ENCODE measurements around the gene BRWD1.

Gene BRWD1

GRCh38 chr21:39313571-39314142, at the start of gene BRWD1:
Gene BRWD1 (minus strand): TSS chr21:39313632. CDS start chr21:39313491, 141 bp downstream.
- no peak for FAIRE-seq
- DNase-seq (ENCODE audit: low spot score): peak; percentile 54

GRCh38 chr21:39362733-39363132, 49.3 kb upstream of the BRWD1 start:
- no peak for FAIRE-seq
- no peak for DNase-seq (ENCODE audit: low spot score)

GRCh38 chr21:39359382-39359781, 46.0 kb upstream of the BRWD1 start:
- DNase-seq (ENCODE audit: low spot score) (no peak), FAIRE-seq (no peak)

- DNase-seq (ENCODE audit: low spot score): no peak
- no peak for FAIRE-seq
These were observed 39.9 kb upstream of the BRWD1 start for GRCh38 chr21:39353295-39353694.

DNA sequence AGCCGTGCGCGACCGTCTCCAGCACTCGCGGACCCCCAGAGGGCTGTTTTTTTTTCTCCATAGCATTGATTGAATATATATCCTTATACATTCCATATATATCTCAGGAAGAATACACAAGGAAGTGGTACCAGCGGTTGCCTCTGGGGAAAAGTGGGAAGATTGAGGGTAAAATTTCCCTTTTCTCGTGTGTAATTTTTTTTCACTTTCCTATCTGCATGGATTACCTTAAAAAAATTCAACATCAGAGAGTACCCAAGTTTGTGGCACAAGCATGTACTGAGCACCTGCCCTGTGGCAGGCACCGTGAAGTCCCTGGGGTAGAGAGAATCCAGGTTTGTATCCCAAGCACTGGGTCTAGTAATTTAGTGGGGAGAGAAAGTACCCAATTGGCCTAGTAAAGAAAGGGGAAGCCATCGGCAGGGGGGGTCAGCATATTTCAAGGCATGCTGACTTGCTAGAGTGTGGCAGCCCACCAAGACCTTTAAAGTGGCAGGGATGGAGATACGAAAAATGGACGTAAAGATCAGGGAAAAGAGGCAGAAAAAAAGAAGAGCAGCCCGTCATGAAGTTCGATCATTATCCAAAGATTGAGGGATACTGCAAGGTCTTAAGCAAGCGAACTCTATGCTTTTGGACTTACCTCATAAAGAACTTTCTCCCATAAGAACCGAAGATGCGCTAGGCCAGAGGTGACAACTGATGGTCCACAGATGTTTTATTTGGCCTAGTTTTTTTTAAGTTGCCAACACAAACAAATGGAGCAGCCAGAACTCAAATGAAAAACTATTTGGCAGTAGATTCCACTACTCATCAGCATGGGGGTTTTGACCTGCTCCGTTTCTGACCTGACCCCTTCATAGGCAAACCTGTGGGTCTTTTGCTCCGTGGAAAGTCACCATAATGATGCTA, 36.9 kb upstream of the BRWD1 start:
- DNase-seq (ENCODE audit: low spot score) (no peak), FAIRE-seq (no peak)

DNA sequence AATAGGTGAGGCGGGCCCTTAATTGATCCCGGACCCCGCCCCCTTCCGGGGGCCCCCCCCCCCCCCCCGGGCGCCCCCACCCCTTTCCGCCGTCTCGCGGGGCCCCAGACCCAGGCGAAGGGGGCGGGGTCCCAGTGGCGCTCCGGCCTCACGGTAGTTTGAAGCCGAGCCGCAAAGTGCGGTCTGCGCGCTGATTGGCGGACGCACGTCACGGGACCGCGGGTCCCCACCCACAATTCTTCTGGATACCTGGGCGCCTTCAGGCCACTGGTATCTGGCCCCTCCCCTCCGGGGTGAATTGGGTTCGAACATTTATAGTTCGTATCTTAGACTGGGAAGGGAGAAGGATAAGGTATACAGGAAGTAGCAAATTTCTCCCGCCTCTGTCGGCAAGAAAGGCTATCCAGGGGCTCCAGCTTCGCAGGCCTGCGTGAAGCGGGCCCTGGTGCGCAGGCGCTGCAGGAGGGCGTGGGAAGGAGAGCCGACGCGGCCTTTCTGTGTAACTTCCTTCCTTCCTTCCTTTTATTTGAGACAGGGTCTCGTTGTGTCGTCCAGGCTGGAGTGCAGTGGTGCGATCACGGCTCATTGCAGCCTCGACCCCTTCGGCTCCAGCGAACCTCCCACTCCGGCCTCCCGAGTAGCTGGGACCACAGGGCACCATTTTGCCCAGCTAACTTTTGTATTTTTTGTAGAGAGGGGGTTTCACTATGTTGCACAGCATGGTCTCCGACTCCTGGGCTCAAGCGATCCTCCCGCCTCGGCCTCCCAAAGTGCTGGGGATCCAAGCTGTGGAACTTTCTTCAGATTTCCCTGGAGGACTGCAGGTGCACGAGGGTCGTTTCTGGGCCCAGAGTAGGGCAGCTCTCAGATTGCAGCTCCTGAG, 36.0 kb upstream of the BRWD1 start:
- peak; percentile 59 for FAIRE-seq
- DNase-seq (ENCODE audit: low spot score): peak; percentile 92

DNA sequence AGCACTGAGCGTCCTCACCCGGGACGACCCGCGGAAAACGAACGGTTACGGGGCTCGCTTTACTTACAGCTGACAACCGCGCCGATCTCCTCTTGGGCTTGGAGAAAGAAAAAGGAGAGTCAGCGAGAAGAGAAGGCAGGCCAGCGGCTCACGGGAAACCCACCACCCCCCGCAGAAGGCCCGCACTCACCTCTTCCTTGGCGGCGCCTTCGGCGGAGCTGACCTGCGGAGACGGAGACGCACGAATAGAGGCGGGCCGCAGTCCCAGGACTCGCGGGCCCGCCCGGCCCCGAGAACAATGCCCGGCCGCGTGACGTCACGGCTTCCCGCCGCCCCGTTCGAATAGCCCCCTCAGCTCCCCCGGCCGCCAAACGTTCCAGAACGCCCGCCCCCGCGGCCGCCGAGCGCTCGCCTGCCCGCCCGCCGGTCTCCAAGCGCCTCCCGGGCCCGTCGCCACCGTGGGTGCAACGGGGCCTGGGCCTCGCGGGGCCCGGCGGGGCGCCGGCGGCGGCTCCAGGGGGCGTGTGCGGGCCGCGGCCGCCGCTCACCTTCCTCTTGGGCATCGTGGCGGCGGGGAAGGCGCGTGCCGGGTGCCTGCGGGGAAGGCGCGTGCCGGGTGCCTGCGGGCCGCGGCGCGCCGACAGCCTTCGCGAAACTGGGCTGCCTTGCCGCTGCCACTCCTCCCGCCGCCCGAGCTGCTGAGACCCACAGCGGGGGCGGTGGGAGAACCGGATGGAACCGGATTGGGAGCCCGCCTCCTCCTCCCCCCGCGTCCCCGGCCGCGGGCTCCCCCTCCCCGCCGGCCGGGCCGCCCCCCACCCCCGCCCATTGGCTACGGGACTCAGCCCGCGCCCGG, 35.2 kb upstream of the BRWD1 start, which contains the start of gene HMGN1:
HMGN1 (minus strand) TSS at position 734 of the 856 bp plus-strand sequence; CDS start at position 563, 171 bp downstream.
- FAIRE-seq (no peak), DNase-seq (ENCODE audit: low spot score) (peak; percentile 75)

- FAIRE-seq: no peak
- no peak for DNase-seq (ENCODE audit: low spot score)
These were observed 34.6 kb upstream of the BRWD1 start for GRCh38 chr21:39348040-39348354.

DNA sequence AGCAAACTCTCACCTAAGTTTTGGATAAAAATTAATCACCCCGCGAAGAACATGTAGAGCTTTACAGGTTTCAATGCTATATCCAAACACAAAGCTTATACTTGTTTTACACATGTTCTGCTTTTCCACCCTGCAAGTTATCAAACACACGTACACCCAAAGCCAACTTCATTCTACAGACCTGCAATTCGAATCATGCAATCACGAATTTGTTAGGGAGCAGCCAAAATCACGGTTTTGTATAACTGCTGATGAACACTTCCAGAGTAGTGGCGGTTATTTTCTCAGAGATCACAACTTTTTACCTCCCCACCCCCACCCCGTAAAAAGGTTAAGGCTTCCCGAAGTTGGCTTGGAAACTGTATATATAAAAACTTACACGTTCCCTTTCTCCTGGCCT, 34.1 kb upstream of the BRWD1 start:
- DNase-seq (ENCODE audit: low spot score) (no peak), FAIRE-seq (no peak)

DNA sequence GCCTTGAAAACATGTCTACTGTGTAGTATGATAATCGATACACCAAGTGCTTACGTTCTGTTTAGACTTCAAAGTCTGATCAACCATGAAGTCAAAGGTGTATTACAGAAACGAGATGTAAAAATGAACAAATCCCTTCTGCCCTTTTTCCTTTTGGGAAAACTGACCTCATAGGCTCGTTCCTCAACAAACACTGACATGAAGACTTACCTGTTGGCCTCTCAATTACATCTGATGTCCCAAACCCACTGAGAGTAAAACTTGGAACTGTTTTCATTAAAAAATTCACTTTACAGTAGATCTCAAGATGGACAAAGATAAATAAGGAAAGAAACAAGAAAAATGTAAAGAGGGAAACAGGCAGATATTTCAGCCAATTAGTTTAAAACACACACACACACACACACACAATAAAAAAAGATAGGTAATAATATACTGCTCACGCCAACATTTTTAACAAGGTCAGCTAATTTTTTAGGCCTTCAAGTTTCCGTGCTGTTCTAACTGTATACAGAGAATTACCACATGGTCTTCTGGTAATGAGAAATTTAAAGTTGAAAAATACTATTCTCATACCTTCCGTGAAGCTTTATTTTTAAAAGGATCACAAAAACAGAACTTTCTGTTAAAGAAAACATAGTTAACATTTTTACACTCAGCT, 33.4 kb upstream of the BRWD1 start:
- FAIRE-seq (no peak), DNase-seq (ENCODE audit: low spot score) (no peak)

DNA sequence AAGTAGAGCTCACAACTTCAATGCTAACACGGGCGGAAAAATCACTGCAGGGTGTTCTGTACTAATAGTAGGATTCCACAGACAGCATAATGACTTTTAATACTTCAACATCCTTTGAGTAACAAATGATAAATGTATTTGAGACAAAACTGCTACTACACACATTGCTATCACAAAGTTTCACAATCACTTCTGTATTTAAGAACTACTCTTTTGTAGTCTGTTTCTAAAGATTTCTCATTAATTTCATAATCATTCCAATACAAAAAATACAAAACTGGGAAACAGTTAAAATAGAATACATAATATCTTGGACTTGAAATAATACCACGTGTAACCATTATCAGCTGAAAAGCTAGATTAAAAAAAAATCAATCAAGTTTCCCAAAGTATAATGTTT, 32.8 kb upstream of the BRWD1 start:
- FAIRE-seq: no peak
- DNase-seq (ENCODE audit: low spot score): no peak

DNA sequence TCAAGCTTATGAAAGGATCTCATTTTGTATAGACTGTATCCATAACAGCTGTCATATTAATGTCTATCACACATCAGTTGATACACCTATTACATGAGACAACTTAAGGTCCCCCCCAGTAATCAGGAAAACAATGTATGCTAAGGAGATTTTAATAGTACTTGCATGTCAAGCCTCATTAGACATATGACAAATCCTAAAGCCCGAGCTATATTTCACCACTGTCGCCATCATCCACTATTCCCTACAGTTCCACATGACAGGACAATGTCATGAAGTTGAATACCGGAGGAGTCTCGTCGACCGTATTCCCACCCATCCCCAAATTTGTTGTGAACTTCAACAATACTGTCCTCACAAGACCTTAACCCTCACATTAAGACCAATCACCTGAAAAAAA, 32.0 kb upstream of the BRWD1 start:
- no peak for FAIRE-seq
- DNase-seq (ENCODE audit: low spot score): no peak

DNA sequence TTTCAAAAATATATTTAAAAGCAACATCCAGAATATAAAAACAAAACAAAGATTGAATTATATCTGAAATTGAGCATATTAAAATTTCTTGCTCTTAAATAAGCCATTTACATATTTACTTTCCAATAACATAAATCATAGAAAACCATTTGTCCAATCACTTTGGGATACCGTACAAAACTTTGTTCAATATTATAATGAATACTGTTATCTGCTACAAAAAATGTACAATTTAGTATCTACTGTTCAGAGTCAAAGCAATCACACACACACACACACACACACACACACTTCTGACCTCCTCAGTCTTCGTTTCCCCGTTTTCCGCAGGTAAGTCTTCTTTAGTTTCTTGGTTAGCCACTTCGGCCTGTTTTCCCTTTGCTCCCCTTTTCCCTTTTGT, 31.4 kb upstream of the BRWD1 start:
- FAIRE-seq (no peak), DNase-seq (ENCODE audit: low spot score) (no peak)

DNA sequence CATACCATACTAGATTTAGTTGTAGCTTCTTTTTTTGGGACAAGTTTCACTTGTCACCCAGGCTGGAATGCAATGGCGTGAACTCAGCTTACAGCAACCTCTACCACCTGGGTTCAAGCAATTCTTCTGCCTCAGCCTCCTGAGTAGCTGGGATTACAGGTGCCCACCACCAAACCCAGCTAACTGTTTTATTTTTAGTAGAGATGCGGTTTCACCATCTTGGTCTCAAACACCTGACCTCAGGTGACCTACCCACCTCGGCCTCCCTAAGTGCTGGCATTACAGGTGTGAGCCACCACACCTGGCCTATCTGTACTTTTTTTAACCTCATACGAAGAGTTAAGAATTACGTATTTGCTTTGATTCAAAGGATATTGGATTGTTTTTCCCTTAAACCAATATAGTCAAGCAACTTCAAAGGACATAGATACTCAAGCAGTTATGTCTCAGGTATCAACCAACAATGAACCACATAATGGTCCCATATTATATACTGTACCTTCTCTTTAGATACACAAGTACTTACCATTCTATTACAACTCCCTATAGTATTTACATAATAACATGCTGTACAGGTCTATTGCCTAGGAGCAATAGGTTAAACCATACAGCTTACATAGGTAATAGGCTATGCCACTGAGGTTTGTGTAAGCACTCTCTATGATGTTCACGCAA, 28.0 kb upstream of the BRWD1 start:
- DNase-seq (ENCODE audit: low spot score): no peak
- FAIRE-seq: no peak

DNA sequence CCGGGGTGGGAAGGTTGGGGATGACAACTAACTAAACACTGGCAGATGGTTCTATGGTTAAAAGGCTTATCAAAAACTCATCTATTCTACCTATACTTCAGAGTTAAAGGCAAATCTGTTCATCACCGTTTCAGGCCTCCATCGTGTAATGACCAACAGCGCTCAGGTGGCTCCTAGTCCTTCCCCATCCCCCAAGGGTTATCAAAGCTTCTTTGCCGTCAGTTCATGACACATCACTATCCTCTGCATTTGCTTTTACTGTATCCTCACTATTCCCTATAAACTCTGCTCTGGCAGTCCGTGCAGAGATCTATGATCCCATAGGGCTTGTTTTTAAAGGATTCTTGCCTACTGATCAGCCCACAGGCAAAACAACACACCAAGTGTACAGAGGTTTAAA, 27.3 kb upstream of the BRWD1 start:
- no peak for DNase-seq (ENCODE audit: low spot score)

GRCh38 chr21:39339231-39339630, 25.8 kb upstream of the BRWD1 start:
- no peak for FAIRE-seq

More for the DNA sequence above, 27.3 kb upstream of the BRWD1 start:
- no peak for FAIRE-seq

DNA sequence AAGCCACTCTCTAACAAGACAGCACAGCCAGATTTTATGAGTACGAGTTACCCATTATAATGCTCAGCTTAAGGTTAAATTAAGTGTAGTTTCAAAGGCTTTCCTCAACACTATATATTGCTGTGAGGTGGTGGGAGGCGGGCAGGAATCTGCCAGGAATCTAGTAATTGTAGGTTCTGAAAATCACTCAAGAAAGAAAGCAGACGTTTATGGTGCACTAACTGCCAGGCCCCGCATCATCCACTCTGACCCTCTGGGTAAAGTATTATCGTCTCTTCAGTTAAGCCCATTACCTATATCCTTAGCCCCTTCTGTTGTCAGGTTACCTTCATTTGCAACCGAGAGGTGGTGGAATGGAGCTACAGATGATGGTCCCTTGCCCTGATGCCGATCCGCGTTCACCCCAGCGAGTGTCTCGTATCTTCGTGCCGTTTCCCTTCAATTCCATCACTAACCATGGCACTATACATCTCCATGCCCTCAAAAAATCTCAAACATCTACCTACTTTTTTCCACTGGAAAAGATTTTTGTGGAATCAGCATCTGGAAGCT, 23.1 kb upstream of the BRWD1 start:
- FAIRE-seq (no peak), DNase-seq (ENCODE audit: low spot score) (no peak)

More at GRCh38 chr21:39339231-39339630, 25.8 kb upstream of the BRWD1 start:
- no peak for DNase-seq (ENCODE audit: low spot score)

DNA sequence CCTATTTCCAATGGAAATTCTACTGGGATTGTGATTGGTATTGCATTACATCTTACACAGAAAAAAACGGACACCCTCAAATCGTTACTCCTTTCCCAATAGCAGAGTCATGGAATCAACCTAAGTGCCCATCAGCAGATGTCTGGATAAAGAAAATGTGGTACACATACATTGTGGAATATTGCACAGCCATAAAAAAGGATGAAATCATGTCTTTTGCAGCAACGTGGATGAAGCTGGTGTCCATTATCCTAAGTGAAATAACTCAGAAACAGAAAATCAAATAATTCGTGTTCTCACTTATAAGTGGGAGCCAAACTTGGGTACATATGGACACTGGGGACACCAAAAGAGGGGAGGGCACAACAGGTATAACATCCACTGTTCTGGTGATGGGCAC, 21.2 kb upstream of the BRWD1 start:
- FAIRE-seq: no peak
- DNase-seq (ENCODE audit: low spot score): no peak

GRCh38 chr21:39332175-39332574, 18.7 kb upstream of the BRWD1 start:
- no peak for DNase-seq (ENCODE audit: low spot score)

GRCh38 chr21:39330001-39330400, 16.6 kb upstream of the BRWD1 start:
- FAIRE-seq (no peak), DNase-seq (ENCODE audit: low spot score) (no peak)

More at GRCh38 chr21:39332175-39332574, 18.7 kb upstream of the BRWD1 start:
- no peak for FAIRE-seq

All from RCC 7860 (cell line).